LNCaP clone FGC (cell line): ENCODE measurements around the gene ESR2.

ENCODE experiments used
- DNase-seq: peaks from one replicate; pipeline ENCODE4 v3.0.0-alpha.2; 2011; ENCODE audit warnings: low read depth
- H3K4me3 ChIP-seq: 2 replicates; pipeline ENCODE4 v1.5.1; 2011; ENCODE audit warnings: mild to moderate bottlenecking, low read depth, low read length, control low read depth
- CTCF ChIP-seq: IDR thresholded peaks from 2 replicates; pipeline ENCODE4 v1.5.1; 2012; ENCODE audit warnings: mild to moderate bottlenecking; ENCODE audit not compliant: control insufficient read depth, insufficient read depth; ENCODE audit errors: extremely low read depth

The ESR2 gene

GRCh38 chr14:64247195-64247594 is 47.0 kb downstream of the ESR2 start:
- TF ChIP-seq CTCF: no peak
- H3K4me3 ChIP-seq: no peak overlapping the region
- DNase-seq: no peak

- TF ChIP-seq CTCF: no peak
- no peak overlapping the region for H3K4me3 ChIP-seq
- DNase-seq: no peak
These were observed 47.5 kb downstream of the ESR2 start for GRCh38 chr14:64246688-64247087.

GRCh38 chr14:64245491-64245890 is 48.7 kb downstream of the ESR2 start:
- TF ChIP-seq CTCF: no peak
- no peak for DNase-seq
- H3K4me3 ChIP-seq: no peak overlapping the region

- TF ChIP-seq CTCF: no peak
- DNase-seq: no peak
- no peak overlapping the region for H3K4me3 ChIP-seq
These were observed 49.9 kb downstream of the ESR2 start for GRCh38 chr14:64244279-64244678.

- H3K4me3 ChIP-seq: no peak overlapping the region
- no peak for DNase-seq
- TF ChIP-seq CTCF: no peak
These were observed 55.5 kb downstream of the ESR2 start for GRCh38 chr14:64238631-64239030.

GRCh38 chr14:64238049-64238448 is 56.1 kb downstream of the ESR2 start:
- DNase-seq: no peak
- no peak for TF ChIP-seq CTCF
- no peak overlapping the region for H3K4me3 ChIP-seq
